HK-2 (cell line): ENCODE measurements around the gene LNX2.

Experiments
- DNase-seq: peaks from one replicate; pipeline ENCODE4 v3.0.0-alpha.2; 2018; ENCODE audit not compliant: unreplicated experiment

LNX2 gene

DNA sequence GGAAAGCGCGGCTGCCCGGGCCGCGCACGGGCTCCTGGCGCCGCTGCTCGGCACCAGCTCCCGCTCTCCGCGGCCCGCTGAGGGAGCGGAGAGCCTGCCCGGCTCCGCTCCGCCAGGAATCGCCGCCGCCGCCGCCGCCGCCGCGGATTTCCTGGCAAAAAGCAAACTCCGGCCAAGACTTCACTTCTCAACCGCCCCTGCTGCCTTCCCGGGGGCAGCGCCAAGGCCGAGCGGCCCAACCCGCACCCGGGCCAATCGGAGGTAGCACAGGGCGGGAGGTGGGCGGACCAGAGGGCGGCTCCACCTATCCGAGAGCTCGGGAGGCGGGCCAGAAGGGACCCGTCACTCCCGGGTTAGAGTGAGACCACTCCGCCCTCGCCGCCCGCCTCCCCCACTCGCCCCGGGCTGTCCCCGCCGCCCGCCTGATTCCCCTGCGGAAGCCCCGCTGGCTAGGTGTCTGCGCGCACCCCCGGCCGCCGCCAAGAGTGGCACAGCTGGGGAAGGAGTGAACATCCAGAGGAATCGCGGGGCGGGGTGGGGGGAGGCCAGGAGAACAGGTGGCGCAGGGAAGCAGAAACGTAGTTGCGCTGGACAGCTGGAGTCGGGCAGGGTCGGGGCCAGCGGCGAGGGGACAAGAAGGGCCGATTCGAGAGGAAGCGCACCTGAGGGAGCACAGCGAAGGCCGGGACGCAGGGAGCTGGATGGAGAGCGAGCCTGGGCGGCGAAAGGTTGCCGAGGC lies at the start of gene LNX2:
TSS of gene LNX2 (minus strand) at position 153 of the 739 bp plus-strand sequence. CDS start 38,826 bp downstream, outside the sequence.
- peak; percentile 92 for DNase-seq

DNA sequence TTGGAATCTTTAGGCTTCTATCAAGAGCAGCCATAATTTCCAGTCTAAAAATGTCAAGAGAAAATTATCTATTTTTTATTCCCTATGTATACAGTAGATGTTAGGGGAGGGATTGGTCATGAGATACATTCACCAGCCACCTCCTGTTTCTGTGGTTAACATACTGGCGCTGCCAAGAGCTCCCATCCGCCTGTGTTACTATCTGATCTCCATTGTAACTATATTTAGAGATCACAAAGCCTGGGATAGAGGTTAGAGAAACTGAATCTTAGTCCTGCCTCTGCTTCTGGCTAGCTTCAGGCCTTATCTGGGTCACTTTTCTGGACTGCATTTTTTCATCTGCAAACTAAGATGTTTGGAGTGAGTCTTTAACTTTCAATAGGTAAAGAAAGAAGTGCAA lies 47.6 kb upstream of the LNX2 start:
- DNase-seq: no peak

- DNase-seq: no peak
Measured at GRCh38 chr13:27666951-27667350, 46.6 kb upstream of the LNX2 start.

DNA sequence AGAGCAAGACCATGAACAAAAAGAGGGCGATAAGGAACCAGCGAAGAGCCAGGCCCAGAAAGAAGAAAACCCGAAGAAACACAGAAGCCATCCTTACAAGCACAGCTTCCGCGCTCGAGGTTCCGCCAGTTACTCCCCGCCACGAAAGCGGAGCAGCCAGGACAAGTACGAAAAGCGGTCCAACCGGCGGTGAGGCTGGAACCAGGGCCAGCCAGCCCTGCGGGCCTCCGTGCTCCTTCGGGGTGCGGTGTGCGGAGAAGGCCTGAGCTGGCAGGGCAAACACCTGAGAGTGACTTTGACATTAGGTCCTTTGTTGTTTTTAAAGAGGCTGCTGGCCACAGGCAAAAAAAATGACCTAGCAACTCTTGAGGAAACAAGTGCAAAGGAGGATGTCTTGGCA lies 45.4 kb upstream of the LNX2 start:
- no peak for DNase-seq

- DNase-seq: no peak
Measured at GRCh38 chr13:27665333-27665732, 45.0 kb upstream of the LNX2 start.

DNA sequence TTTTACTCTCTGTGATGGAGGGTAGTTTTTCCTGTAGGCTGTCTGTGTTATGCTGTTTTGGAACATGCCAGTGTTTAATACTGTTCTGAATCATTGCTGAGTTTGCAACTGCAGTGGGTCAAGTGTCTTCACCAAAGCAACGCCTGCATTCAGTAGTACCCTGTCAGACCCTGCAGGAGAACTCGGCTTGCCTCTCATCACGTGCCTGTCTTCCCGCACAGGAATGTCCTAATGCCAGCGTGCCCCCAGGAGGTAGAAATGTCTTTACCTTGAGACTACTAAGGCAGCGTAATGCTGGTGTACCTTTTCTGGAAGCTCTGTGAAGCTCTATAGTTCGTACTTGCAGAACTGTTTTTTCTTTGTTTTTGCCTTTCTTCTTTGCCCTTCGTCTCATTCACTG lies 43.6 kb upstream of the LNX2 start:
- no peak for DNase-seq

DNA sequence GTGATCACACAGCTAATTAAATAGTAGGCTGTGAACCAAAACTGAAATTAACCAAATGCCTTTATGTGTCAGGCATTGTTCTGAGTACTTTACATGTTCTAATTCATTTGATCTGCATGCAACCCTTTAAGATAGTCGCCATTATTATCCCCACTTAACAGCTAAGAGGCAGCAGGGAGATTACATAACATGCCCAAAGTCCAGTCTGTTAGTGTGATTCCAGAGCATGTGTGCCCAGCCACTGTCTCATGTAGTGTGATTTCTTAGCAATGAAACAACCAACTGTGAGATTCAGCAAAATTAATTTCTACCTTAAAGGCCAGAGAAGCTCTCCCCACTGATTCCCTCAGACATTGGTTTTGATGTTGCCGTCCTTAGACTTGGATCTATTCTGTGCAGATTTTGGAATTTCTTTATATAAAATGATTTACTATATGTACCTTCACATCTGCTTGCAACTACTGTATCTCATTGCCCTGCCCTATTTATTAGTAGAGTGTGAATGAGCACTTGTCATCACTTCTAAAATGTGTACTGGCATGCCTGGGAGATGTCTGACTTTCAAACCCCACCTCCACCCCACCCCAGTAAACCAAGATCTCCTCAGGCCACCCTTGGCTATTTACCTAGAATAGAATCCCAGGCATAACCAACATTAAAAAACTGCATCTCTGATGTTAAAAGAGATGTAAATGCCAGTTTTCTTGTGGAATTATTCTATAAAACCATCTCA lies 42.6 kb upstream of the LNX2 start:
- DNase-seq: no peak

DNA sequence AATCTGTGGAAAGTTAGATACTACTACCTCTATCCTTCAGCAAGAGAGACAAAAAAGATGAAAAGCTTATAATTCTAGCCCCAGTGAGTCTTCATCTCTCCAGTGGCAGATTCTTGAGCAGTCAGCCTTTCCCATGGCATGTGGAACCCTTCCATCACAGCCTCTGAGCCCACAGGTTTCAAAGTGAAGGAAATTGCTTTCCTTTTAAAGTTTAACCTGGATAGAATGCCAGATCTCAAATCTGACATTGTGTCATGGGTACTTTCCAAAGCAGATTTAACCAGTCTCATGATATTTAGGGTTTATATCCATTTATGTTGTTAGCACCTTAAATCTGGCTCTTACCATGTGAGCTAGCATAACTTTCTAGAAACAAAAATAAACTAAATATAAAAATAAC lies 40.7 kb upstream of the LNX2 start:
- DNase-seq: no peak

DNA sequence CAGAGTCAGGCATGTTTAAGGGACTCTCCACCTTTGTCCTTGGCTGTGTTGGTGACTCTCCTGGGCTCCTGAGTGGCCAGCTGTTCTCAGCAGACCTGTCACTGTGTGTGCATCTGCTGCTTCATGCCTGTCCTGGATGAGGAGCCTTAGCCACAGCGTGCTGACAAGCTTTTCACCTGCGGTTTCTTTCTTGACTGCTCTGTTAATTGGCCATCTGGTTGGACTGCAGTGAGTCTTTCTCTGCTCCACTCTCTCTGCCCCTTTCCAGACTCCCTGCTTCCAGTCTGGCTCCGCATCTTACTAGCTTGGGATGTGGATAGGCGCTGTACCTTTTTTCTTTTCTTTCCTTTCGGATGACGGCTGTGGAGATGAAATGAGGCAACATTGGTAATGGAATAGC lies 40.2 kb upstream of the LNX2 start:
- no peak for DNase-seq

- DNase-seq: no peak
Measured at GRCh38 chr13:27659145-27659865, 39.0 kb upstream of the LNX2 start.

GRCh38 chr13:27658546-27658945 lies 38.2 kb upstream of the LNX2 start:
- DNase-seq: no peak

DNA sequence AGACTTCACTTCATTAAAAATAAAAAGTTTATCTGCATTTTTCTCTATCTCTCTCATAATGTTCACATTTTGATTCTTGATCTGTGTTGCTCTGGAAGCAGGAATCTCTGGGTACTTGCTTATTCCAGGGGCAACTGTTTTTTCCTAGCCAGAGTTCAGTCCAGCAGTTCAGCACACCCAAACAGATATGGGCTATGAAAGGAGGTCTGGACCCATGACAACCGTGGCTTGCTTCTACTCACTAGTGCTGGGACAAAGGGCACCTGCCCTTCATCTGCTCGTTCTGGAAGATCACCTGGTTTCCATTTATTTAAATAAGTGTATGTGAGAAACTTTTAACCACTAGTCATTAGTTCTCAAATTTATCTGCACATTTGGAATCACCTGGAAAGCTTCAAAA lies 37.4 kb upstream of the LNX2 start:
- DNase-seq: no peak

DNA sequence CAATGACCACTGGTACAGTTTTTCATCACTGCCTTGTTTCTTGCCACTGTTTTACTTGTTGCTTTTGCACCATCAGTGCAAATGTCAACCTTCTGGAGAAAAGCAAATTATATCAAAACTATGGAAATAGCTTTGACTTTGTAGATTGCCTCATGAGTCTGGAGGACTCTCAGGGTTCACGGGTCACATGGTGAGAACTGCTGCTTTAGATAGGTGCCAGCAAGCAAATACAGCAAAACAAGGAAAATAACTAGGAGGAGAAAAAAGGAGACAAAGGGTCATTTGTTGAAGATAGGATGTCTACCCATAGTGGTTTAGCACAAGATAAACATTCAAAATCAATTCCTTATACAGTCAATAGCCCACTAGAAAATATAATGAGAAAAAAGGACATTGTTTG lies 34.5 kb upstream of the LNX2 start:
- DNase-seq: no peak

DNA sequence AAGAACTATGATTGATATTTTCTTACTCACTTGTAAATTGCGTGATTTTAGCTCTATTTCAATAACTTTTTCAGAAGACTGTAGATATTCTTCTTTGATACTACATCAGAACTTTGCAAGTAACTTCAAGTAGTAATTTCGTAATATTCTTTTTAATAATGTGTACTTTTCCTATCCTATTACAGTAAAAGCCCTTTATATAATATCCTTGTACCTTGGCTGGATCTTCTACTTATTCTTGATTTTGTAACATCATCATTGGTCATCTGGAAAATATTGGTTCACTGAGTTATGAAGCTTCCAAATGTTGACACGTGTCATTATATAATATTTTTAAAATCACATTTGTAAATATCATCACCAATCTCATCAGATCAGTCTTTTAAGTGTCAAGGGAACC lies 33.7 kb upstream of the LNX2 start:
- no peak for DNase-seq

- no peak for DNase-seq
Measured at GRCh38 chr13:27650312-27650711, 30.0 kb upstream of the LNX2 start.

DNA sequence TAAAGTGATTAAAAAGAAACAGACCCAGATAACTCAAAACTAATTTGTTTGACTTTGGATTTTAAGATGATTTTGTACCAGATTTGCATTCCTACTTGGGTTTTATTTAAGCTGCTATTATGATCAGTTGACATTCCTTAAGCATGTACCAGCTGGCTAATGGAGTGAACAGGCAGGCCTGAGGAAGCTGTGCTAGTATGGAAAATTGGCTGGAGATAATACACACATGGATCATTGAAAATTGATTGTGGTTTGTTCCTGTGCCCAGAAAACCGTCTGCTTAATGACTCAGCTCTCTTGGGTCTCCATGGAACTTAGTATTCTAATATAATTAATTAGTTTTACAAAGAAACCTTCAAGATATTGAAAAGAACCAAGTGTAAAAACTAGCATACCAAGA lies 24.0 kb upstream of the LNX2 start:
- DNase-seq: no peak

DNA sequence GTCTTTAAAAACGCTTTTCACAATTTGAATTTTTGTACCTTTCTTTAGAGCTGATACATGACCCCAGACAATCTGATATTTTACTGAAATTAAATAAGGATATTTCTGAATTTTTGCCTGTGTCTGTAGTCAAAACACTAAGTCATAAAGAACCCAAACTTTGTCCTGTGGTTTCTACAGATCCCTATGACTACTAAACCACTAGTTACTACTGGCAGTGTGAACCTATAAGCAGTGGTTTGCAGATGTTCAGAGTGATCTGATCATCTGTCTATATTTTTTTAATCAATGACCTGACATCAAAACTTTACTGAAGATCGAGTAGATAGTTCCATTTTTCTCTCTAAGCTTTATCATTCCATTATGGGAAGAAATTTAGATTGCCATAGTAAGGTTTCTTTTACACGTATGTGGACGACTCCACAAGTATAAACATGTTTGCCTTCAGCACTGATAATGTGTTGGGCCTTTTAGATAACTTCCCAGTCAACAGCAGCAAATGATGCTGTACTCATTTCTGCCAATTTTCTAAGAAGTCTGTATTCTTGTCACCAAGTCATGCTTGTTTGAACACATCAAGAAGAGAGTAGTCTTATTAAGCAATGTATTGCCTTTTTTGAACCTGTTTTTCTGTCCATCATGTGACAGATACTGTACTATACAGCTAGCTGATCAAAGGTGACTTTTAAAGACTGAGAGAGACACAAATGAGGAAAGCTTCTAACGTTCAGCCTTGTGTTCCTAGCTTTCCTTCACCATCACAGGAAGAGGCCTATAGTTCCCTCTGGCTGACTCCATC lies 23.2 kb upstream of the LNX2 start:
- no peak for DNase-seq

DNA sequence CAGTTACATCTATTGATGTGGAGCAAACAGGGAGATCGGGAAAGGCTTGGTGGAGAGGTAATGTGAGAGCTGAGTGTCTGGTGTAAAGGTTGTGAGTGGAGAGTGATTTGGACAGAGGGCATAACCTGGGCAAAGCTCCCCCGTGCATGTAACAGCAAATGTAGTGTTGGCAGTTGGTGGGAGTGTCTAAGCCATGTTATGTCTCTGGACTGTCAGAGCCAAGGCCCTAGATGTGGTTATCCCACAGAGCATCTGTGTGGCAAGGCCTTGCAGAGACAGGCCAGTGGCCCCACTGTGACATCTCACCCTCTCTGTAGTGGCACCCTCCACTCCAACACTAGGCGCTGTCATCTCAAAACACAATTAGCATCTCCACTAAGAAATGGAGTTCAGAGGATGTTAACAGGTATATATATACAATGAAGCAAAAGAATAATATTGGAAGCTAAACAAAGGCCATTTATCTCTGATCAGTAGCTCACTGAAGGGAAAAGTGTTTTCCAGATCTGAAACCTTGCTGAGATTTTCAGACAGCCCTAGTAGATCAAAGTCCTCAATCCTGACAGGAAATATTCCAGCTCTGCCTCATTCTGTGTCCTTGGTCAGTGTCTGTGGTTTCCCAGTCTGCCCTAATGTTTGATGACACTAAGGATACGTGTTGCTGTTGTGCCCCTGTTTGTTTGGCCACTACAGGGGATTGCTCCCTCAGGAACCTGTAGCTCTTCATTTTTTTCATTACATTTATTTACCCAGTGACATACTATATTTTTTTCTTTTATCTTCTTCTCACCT lies 21.6 kb upstream of the LNX2 start:
- no peak for DNase-seq

- no peak for DNase-seq
Measured at GRCh38 chr13:27639186-27639585, 18.9 kb upstream of the LNX2 start.

- no peak for DNase-seq
Measured at GRCh38 chr13:27638521-27638920, 18.2 kb upstream of the LNX2 start.

DNA sequence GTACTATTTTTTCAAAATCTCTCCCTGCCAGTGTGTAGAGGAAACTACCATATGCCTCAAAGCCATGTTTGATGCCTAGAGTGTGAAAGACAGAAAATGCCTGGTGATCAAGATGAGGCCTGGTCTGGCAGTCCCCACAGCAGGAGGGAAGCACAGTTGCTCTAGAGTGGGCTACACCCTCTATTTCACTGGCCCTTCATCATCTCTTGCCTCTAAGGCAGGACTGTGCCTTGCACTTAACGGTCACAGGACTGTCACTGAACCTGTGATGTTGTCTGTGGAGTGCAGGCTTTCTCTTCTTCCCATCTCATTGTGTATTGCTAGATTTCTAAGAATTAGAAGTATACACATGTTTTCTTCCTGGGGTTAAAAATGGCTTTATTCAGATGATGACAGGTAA lies 17.7 kb upstream of the LNX2 start:
- DNase-seq: no peak
